SK-N-SH (cell line): Measurements from ENCODE around the gene FNDC3B.

ENCODE experiments used
- CTCF ChIP-seq: fragments of 200-600 bp; sonication (generic); IDR thresholded peaks from 2 replicates; pipeline ENCODE4 v1.6.1; 2017; ENCODE audit warnings: antibody characterized with exemption, mild to moderate bottlenecking, moderate library complexity
- EP300 ChIP-seq, 2 experiments: IDR thresholded peaks; 2 replicates each; pipeline versions ENCODE4 v1.4.0 to v1.6.1; 2012; ENCODE audit warnings: borderline replicate concordance in 1 of 2, low read depth in 1 of 2, low read length in 1 of 2
- FOXM1 ChIP-seq: IDR thresholded peaks from 2 replicates; pipeline ENCODE4 v1.4.0; 2012; ENCODE audit warnings: low read depth, mild to moderate bottlenecking
- JUND ChIP-seq: IDR thresholded peaks from 2 replicates; pipeline ENCODE4 v1.4.0; 2012
- MAX ChIP-seq: IDR thresholded peaks from 2 replicates; pipeline ENCODE4 v1.4.0; 2012; ENCODE audit warnings: low read depth
- MXI1 ChIP-seq: IDR thresholded peaks from 2 replicates; pipeline ENCODE4 v1.6.1; 2012; ENCODE audit warnings: mild to moderate bottlenecking, low read depth, low read length, improper control_type of control experiment
- NFIC ChIP-seq: IDR thresholded peaks from 2 replicates; pipeline ENCODE4 v1.4.0; 2012; ENCODE audit warnings: borderline replicate concordance
- NRF1 ChIP-seq: IDR thresholded peaks from 2 replicates; pipeline ENCODE4 v1.6.1; 2012; ENCODE audit warnings: low read depth, mild to moderate bottlenecking, low read length
- POLR2AphosphoS5 ChIP-seq: IDR thresholded peaks from 2 replicates; pipeline ENCODE4 v1.6.1; 2012; ENCODE audit warnings: low read depth, low read length
- RCOR1 ChIP-seq: fragments of 150-350 bp; IDR thresholded peaks from 2 replicates; pipeline ENCODE4 v1.6.1; 2017; ENCODE audit warnings: antibody characterized with exemption, low read length
- REST ChIP-seq: IDR thresholded peaks from 2 replicates; pipeline ENCODE4 v1.6.1; 2012; ENCODE audit warnings: mild to moderate bottlenecking, low read depth, low read length, moderate library complexity
- TAF1 ChIP-seq: IDR thresholded peaks from 2 replicates; pipeline ENCODE4 v1.6.1; 2012; ENCODE audit warnings: low read depth, mild to moderate bottlenecking, low read length, moderate library complexity, borderline replicate concordance
- YY1 ChIP-seq: IDR thresholded peaks from 2 replicates; pipeline ENCODE4 v1.4.0; 2012; ENCODE audit warnings: low read depth, mild to moderate bottlenecking

- no peak for TF ChIP-seq CTCF
- no peak for TF ChIP-seq RCOR1
- TF ChIP-seq TAF1 = no peak
- TF ChIP-seq POLR2AphosphoS5 = no peak
- TF ChIP-seq JUND = no peak
- TF ChIP-seq NFIC = no peak
- no peak for TF ChIP-seq MXI1
- TF ChIP-seq MAX = no peak
- no peak for TF ChIP-seq EP300 (IDR thresholded peaks at IDR 0.05; ENCODE audit: borderline replicate concordance in 1 of 2, low read depth in 1 of 2, low read length in 1 of 2)
- no peak for TF ChIP-seq FOXM1
- TF ChIP-seq YY1 = no peak
- no peak for TF ChIP-seq REST
- no peak for TF ChIP-seq NRF1
These were observed 8.3 kb downstream of the FNDC3B start for GRCh38 chr3:172047567-172048115.
